Fibroblast of skin of abdomen (primary cell): ENCODE results near the gene BRCA1.

Source experiments
- DNase-seq: peaks from one replicate; pipeline ENCODE4 v3.0.0-alpha.2; 2013

Gene BRCA1

DNA sequence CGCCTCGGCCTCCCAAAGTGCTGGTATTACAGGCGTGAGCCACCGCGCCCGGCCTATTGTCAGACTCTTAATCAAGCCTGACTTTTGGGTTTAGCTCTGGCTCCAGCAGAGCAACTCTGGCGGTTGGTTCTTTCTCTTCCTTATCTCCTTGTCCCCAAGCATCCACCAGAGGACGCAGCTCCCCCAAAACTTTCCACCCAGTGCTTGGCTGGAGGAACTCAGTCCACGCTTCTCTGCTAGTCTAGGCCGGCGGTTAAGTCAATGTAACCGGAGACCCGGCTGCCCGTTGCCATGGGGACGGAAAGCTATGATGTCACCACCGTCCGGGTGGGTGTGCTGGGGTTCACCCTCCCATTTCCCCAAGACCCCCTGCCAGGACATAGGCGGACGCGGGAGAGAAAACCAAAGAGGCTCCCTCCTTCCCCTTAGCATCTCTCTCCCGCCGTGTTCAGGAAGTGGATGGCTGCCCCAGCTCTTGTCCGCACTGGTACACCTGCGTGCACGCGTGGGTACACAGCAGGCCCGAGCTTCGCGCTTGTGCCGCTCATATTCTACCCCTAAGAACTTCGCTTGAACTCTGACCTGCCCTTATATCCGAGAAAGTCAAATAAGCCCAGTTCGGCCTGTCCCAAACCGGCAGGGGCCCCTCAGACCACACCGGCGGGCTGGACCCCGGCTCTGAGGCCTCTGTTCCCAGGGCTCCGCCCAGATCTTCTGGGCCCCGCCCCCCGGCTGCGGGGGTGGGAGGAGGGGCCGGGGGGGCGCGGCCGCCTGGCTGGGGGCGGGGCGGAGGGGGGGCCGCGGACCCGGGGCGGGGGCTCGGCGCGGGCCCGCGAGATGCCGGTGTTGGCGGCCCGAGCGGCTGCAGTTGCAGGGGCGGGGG, 100.5 kb downstream of the BRCA1 start, which contains the start of gene RND2:
RND2 (plus strand) TSS at position 825 of the 883 bp plus-strand sequence. CDS start 117 bp downstream, outside the sequence.
- peak; percentile 95 for DNase-seq

DNA sequence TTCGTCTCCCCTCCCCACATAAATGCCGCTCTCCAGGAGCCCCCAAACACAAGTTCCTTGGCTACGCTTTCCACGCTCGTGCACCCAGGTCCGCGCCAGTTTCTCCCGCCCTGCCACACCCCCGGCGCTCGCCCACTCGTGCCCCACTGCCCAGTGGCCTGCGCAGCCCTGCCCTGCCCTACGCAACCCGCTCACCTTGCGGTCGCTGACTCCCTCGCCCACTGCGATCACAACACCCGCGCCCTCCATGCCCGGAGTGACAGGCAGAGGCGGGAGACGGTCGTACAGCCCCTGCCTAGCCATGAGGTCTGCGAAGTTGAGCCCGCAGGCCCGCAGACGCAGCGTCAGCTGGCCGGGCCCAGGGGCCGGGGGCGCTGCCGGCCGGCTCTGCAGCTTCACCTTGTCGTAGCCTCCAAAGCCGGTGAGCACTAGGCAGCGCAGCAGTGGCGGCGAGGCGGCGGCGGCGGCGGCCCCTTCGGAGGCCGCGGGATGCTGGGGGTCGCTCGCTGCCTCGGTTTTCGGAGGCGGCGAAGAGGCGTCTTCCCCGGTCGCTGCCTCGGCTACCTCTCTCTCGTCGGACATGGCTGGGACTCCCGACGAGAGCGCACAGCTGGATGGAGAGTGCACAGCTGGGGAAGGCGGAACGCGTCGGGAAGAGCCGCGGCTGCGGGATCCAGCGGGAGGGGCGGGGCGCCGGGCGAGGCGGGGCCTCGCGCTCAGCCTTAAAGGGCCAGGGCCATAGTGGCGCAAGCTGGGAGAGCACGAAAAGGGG, 103.2 kb downstream of the BRCA1 start, which contains the start of gene VAT1:
VAT1 (minus strand) TSS at position 645 of the 772 bp plus-strand sequence; CDS start at position 582, 63 bp downstream.
- peak; percentile 70 for DNase-seq

DNA sequence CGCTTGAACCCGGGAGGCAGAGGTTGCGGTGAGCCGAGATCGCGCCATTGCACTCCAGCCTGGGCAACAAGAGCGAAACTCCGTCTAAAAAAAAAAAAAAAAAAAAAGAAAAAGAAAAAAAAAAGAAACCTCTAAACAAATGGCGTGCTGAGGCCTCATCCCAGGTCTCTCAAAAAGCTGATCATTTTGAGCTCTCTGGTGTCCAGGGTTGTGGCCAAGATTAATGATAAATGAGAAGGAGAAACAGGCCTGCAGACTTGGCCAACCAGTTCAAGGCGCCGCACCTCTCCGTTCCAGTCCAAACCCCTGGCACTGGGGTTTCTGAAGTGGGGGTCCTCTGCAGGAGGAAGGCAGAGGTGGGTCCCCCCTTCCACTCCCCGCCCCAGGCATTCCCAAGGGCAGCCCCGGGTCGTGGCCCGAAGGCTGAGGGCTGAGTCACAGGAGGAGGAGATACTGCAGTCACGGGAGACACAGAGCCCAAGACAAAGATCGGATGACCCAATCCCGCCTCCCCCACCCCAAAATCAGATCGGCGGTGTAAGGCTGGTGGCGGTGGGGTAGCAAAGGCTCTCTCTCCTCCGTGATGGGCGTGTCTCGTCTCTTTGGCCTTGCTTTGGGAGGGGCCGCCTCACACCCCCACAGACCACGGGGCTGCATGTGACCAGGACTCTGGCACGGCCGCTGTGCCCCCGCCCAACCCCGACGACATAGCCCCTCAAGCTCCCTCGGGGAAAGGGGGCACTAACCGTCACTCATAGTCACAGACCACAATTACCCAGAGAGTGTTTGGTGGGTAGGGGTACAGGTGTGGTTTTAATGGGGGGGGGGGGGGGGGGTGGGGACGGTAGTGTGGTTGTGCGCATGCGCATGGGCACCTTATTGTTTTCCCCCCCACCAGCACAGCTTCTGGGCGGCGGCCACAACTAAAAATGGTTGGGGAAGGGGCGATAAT, 104.1 kb downstream of the BRCA1 start:
- DNase-seq, result peak; percentile 62

- peak; percentile 26 for DNase-seq
Observed at GRCh38 chr17:43020030-43020621, 105.0 kb downstream of the BRCA1 start.

DNA sequence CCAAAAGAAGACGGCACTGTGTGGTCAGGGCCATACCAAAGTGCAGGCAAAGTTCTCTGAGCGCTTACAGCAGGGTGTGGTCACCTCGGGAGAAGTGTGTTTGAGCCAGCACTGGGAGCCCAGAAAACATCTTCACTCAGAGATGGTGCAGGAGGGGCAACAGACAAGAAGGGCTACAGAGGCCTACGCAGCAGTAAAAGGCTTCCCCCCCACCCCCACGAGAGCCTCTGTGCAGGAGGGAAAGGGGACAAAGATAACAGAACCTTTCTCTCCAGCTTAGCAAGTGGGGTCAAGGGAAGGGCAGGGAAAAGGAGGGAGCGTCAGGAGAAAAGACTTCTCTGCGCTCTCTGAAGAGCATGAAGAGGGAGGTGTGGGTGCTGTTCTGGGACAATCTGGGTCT, 105.7 kb downstream of the BRCA1 start:
- DNase-seq, result no peak

GRCh38 chr17:43018932-43019331, 106.2 kb downstream of the BRCA1 start:
- no peak for DNase-seq

- no peak for DNase-seq
Observed at GRCh38 chr17:43018008-43018853, 106.9 kb downstream of the BRCA1 start.

DNA sequence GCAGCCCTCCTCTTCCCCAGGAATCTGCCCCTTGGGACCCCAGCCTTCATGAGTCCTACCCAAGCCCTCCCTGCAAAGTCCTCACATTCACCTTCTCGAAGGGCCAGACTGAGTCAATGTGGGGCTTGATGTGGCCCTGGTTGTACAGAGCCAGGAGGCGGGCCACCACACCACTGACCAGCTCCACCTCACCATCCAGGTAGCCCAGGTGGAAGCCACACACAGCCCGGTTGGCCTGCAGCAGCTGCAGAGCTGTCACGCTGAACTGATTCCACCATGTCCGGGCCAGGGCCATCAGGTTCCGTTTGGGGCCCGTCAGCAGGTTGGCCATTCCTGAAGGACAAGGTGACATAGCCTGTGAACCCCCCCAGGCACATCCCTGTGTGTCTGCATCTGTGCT, 108.9 kb downstream of the BRCA1 start:
- no peak for DNase-seq

DNA sequence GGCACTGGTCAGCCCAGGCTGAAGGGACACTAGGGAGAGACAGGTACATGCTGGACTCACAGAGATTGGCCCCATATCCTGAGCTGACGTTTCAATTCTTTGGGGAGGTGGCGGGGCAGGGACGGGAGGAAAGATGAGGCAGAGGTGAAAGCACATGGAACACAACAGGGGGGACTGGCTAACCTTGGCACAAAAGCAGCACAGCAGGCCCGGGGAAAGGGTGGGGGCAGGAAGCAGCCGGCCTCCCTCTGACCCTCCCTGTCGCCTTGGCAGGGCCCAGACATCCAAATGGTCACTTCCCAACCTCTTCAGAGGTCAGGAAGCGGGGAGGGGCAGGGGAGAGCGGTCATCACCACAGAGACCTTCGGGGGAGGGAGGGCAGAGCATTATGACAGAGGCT, 109.6 kb downstream of the BRCA1 start:
- DNase-seq, result no peak

GRCh38 chr17:43014649-43015542, 110.3 kb downstream of the BRCA1 start:
- DNase-seq, result no peak

- DNase-seq, result no peak
Observed at GRCh38 chr17:43014020-43014648, 111.0 kb downstream of the BRCA1 start.

DNA sequence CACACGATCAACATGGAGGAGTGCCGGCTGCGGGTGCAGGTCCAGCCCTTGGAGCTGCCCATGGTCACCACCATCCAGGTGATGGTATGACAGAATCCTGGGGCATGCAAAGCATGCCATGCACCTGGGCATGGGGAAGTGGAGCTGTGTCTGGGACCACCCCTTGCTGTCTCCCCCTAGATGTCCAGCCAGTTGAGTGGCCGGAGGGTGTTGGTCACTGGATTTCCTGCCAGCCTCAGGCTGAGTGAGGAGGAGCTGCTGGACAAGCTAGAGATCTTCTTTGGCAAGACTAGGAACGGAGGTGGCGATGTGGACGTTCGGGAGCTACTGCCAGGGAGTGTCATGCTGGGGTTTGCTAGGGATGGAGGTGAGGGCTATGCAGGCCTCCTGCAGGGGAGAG, 111.9 kb downstream of the BRCA1 start:
- DNase-seq, result no peak

- DNase-seq, result no peak
Observed at GRCh38 chr17:43011728-43012472, 113.3 kb downstream of the BRCA1 start.

GRCh38 chr17:43010667-43011308, 114.4 kb downstream of the BRCA1 start:
- DNase-seq, result no peak

- DNase-seq, result peak; percentile 80
Observed at GRCh38 chr17:43006639-43007551, 118.3 kb downstream of the BRCA1 start, which contains the start of gene IFI35. Gene IFI35, plus strand, starts transcription at chr17:43006784. Its CDS starts 164 bp downstream, at chr17:43006948.

DNA sequence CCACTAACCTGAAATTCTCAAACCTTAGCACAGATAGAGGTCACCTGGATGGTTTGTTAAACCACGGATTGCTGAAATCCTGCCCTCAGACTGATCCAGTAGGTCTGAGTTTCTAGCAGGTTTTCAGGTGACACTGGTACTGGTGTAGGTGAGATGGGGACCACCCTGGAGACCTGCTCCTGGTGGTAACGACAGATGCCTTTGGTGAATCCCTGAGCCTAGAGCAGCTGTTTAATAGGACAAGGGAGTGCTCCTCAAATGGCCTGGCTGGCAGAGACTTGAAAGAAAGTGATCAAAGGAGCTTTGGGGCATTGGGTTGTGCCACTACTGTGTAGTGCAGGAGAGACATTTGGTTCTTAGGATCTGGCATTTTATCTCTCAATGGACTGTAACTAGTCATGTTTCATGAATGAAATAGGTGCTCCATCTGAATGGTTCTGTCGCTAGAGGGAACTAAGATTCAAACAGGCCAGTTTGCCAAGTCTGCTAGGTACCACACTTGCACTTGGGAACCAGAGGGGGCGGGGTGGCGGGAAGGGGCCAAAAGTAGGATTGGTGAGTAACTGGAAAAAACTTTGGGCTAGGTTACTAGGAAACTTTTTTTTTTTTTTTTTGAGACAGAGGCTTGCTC, 121.5 kb downstream of the BRCA1 start:
- DNase-seq, result peak; percentile 48
